MCF 10A (cell line): Measurements from ENCODE around the gene MKNK2. TPM values are rescaled to one million over a fixed set of nuclear protein-coding genes. Genes with fewer than 3 reads are reported as not detected.

ENCODE experiments used
- BruUV-seq: library from RNA; stranded (reverse); fragments of 400-500 nt; replicated peaks from 2 replicates; lab custom pipeline; 2021; lab: Mats Ljungman, UMichigan
- CTCF ChIA-PET: fragments of 300-600 bp; sonication (Branson Sonifier 250); formaldehyde crosslinking; extraction: SDS; loops from one replicate; lab custom pipeline; 2021; ENCODE audit warnings: antibody characterized with exemption, inconsistent platforms; lab: Yijun Ruan, JAX
- POLR2A ChIA-PET: fragments of 300-600, 350-650 bp; sonication (Branson Sonifier 250); formaldehyde crosslinking; extraction: SDS; loops from one replicate; lab custom pipeline; 2020; ENCODE audit warnings: antibody characterized with exemption, inconsistent platforms; lab: Yijun Ruan, JAX
- DNase-seq: peaks from one replicate; pipeline ENCODE4 v3.0.0-alpha.2; 2018; ENCODE audit not compliant: unreplicated experiment
- H3K27ac Mint-ChIP-seq: one replicate; pipeline ENCODE4 v1.8.0; 2022; ENCODE audit warnings: mild to moderate bottlenecking, low read depth, mixed read lengths; ENCODE audit not compliant: unreplicated experiment
- H3K27me3 Mint-ChIP-seq: one replicate; pipeline ENCODE4 v1.8.0; 2022; ENCODE audit warnings: mixed read lengths; ENCODE audit not compliant: insufficient read depth, unreplicated experiment
- H3K36me3 Mint-ChIP-seq: one replicate; pipeline ENCODE4 v1.8.0; 2022; ENCODE audit warnings: mild to moderate bottlenecking, moderate library complexity, mixed read lengths; ENCODE audit not compliant: insufficient read depth, unreplicated experiment
- H3K4me1 Mint-ChIP-seq: one replicate; pipeline ENCODE4 v1.8.0; 2022; ENCODE audit warnings: mixed read lengths; ENCODE audit not compliant: insufficient read depth, unreplicated experiment
- H3K4me3 Mint-ChIP-seq: one replicate; pipeline ENCODE4 v1.8.0; 2022; ENCODE audit warnings: mild to moderate bottlenecking, moderate library complexity, mixed read lengths; ENCODE audit not compliant: unreplicated experiment
- H3K9me3 Mint-ChIP-seq: one replicate; pipeline ENCODE4 v1.8.0; 2022; ENCODE audit warnings: mixed read lengths; ENCODE audit not compliant: unreplicated experiment
- CTCF ChIP-seq: fragments of 200-600 bp; IDR thresholded peaks from one replicate; pipeline ENCODE4 v1.8.0; 2022; ENCODE audit warnings: antibody characterized with exemption, mild to moderate bottlenecking; ENCODE audit not compliant: unreplicated experiment
- intact Hi-C: fragments of 100-400 bp; cut with micrococcal nuclease; formaldehyde crosslinking; loops from 2 replicates; pipeline ENCODE4 v1.14.1; 2022
- total RNA-seq: library from RNA; stranded (reverse); gene quantifications from 2 replicates; pipeline ENCODE4 v1.2.3, GENCODE V29; 2022

The MKNK2 gene
- total RNA-seq, 1 experiment from 2014 or later, result 146 TPM

- Mint-ChIP-seq H3K4me1 (peaks cover 2% of the 10 kb centered on the region), H3K4me3 (no peak overlapping the region), H3K9me3 (no peaks in the 10 kb centered on the region), H3K27ac (no peak overlapping the region), H3K27me3 (no peaks in the 10 kb centered on the region), H3K36me3 (peaks cover 87% of the 10 kb centered on the region)
- CTCF ChIA-PET, result interaction anchor here (0.5 to 0.6 kb wide), 2 partner anchors 132 to 366 kb away, joined by 3 to 4 read pairs; no protein-coding TSS in a partner anchor
- TF ChIP-seq CTCF, result no peak
- intact Hi-C loops, result no loop called here
- POLR2A ChIA-PET, result interaction anchor here (0.6 to 0.7 kb wide), 2 partner anchors 218 to 536 kb away, joined by 3 read pairs; no protein-coding TSS in a partner anchor
- no TSS peak for BruUV-seq
- DNase-seq, result peak; percentile 13
Observed at GRCh38 chr19:1992759-1993260, 58.2 kb downstream of the MKNK2 start.

GRCh38 chr19:1991018-1991913 lies 59.8 kb downstream of the MKNK2 start:
- DNase-seq, result no peak
- no peaks in the 10 kb centered on the region for H3K9me3 Mint-ChIP-seq
- H3K36me3 Mint-ChIP-seq, result peaks cover 82% of the 10 kb centered on the region
- no peak for TF ChIP-seq CTCF
- ChIA-PET CTCF (no interaction called here), POLR2A (interaction anchor here (0.6 kb wide), 1 partner anchor 197 kb away, joined by 4 read pairs; no protein-coding TSS in a partner anchor)
- no TSS peak for BruUV-seq
- H3K27ac Mint-ChIP-seq, result no peak overlapping the region
- H3K4me3 Mint-ChIP-seq, result no peak overlapping the region
- no peaks in the 10 kb centered on the region for H3K27me3 Mint-ChIP-seq
- intact Hi-C loops, result no loop called here
- H3K4me1 Mint-ChIP-seq, result no peaks in the 10 kb centered on the region

- Mint-ChIP-seq H3K36me3 (peaks cover 81% of the 10 kb centered on the region), H3K4me1 (no peaks in the 10 kb centered on the region), H3K27me3 (no peaks in the 10 kb centered on the region), H3K27ac (no peak overlapping the region), H3K4me3 (no peak overlapping the region), H3K9me3 (no peaks in the 10 kb centered on the region)
- BruUV-seq, result no TSS peak
- intact Hi-C loops, result no loop called here
- POLR2A ChIA-PET, result interaction anchor here (0.6 kb wide), 1 partner anchor 196 kb away, joined by 4 read pairs; no protein-coding TSS in a partner anchor
- CTCF ChIA-PET, result interaction anchor here (0.8 to 0.9 kb wide), 2 partner anchors 8 to 29 kb away, joined by 3 to 9 read pairs; no protein-coding TSS in a partner anchor
- TF ChIP-seq CTCF, result no peak
- DNase-seq, result no peak
Observed at GRCh38 chr19:1990230-1991017, 60.6 kb downstream of the MKNK2 start.
